ENCODE data around the gene MRFAP1L1.

MRFAP1L1 gene

GRCh38 chr4:6722891-6723290, 13.2 kb upstream of the MRFAP1L1 start:
- no peak for TF ChIP-seq CTCF (IDR thresholded peaks at IDR 0.05; ENCODE audit: low read depth, low read length)
- DNase-seq (ENCODE audit: low read depth in 2 of 2), result no peak
- H3K4me3 ChIP-seq (replicated peaks in 1 of 2; ENCODE audit: low read depth in 2 of 2, low read length in 2 of 2), result no peak overlapping the region

DNA sequence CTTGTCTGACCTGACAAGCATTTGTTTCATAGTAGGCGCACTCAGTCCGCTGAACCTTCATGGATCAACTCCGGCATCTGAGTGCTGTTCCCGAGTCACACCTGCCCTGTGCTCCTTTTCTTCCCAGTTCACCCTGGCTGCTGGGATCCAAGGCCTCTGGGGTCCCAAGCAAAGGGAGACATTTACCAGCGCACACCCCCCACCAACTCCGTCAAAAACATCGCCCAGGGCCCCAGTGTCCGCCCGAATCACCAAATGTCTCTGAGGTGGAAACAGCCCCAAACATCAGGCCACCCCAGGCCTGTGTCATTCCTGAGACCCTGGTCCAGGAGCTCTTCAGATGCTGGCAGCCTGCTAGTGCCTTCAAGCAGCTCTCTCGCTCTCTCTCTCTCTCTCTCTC, 11.5 kb upstream of the MRFAP1L1 start:
- TF ChIP-seq CTCF (IDR thresholded peaks at IDR 0.05; ENCODE audit: low read depth, low read length), result no peak
- no peak for DNase-seq (ENCODE audit: low read depth in 2 of 2)
- no peak overlapping the region for H3K4me3 ChIP-seq (replicated peaks in 1 of 2; ENCODE audit: low read depth in 2 of 2, low read length in 2 of 2)

DNA sequence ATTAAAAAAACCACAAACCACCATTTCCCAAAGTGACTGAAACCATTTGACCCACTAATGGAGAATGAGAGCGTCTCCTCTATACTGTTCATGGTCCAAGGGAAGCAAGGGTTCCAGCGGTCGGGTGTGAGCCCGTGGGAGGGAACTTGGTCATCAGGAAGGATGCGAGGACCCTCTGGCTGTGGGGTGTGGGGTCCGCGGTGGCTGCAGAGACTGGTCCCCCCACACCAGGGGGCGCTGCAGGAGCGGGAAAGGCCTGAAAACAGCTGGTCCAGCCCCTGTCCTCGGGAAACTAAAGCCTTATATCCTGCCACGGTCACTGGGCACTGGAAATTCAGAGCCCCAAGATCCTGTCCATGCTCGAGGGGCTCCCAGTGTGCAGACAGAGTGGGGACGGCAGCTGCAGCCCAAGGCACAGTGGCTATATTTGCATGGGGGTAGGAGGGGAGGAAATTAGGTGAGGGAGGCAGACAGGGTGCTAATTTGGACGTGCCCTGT, 10.6 kb upstream of the MRFAP1L1 start:
- TF ChIP-seq CTCF (IDR thresholded peaks at IDR 0.05; ENCODE audit: low read depth, low read length), result peak; percentile 96
- H3K4me3 ChIP-seq (replicated peaks in 1 of 2; ENCODE audit: low read depth in 2 of 2, low read length in 2 of 2), result no peak overlapping the region
- DNase-seq (ENCODE audit: low read depth in 2 of 2), result peak; percentile 76 to 79

DNA sequence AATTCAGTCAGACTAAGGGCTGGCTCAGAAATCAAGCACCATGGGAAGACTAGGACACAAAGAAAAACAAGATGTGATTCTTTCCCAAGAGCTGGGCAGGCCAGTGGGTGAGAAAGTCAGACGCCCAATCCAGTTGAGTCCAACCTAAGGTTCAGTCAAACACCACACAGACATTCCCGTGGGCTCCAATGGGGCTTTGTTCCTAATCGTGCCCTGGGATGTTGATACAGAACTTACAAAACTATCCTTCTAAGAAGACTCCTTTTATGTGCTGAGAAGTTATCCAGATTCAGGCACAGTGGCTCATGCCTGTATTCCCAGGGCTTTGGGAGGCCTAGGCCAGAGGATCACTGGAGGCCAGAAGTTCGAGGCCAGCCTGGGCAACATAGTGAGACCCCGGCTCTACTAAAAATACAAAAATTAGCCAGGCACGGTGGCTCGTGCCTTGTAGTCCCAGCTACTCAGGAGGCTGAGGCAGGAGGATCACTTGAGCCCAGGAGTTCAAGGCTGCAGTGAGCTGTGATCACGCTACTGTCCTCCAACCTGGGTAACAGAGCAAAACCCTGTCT, 10.0 kb upstream of the MRFAP1L1 start:
- no peak for TF ChIP-seq CTCF (IDR thresholded peaks at IDR 0.05; ENCODE audit: low read depth, low read length)
- no peak for DNase-seq (ENCODE audit: low read depth in 2 of 2)
- no peak overlapping the region for H3K4me3 ChIP-seq (replicated peaks in 1 of 2; ENCODE audit: low read depth in 2 of 2, low read length in 2 of 2)

- no peak for TF ChIP-seq CTCF (IDR thresholded peaks at IDR 0.05; ENCODE audit: low read depth, low read length)
- no peak overlapping the region for H3K4me3 ChIP-seq (replicated peaks in 1 of 2; ENCODE audit: low read depth in 2 of 2, low read length in 2 of 2)
- no peak for DNase-seq (ENCODE audit: low read depth in 2 of 2)
Observed at GRCh38 chr4:6718932-6719610, 9.4 kb upstream of the MRFAP1L1 start.

- H3K4me3 ChIP-seq (replicated peaks in 1 of 2; ENCODE audit: low read depth in 2 of 2, low read length in 2 of 2), result peak overlapping the region; percentile 91 to 94
- TF ChIP-seq CTCF (IDR thresholded peaks at IDR 0.05; ENCODE audit: low read depth, low read length), result no peak
- DNase-seq (ENCODE audit: low read depth in 2 of 2), result no peak
Observed at GRCh38 chr4:6716958-6717655, 7.4 kb upstream of the MRFAP1L1 start.

Measured in cardiac fibroblast (primary cell).